Lung (tissue), 12 donors: ENCODE data around the gene TUBB4B. TPM values are rescaled to one million over a fixed set of nuclear protein-coding genes. Genes with fewer than 3 reads are reported as not detected.

Source experiments
- ATAC-seq: fragments of 200-7000 bp; cut with Tn5 transposase; one replicate; pipeline ENCODE4 v1.9.1; 2020; ENCODE audit warnings: moderate number of reproducible peaks; ENCODE audit not compliant: insufficient read depth, low FRiP score
- DNase-seq, 3 donors: peaks; one replicate each; pipeline ENCODE4 v3.0.0-alpha.2; 2013 to 2017
- H3K27ac ChIP-seq, 2 donors: one replicate each; pipeline ENCODE4 v1.5.1; 2013; ENCODE audit warnings: mild to moderate bottlenecking in 2 of 2, moderate library complexity in 2 of 2, control low read depth in 1 of 2, inconsistent platforms in 1 of 2, low read depth in 1 of 2, low read length in 1 of 2
- H3K27me3 ChIP-seq, 3 donors: one replicate each; pipeline ENCODE4 v1.5.1; 2013; ENCODE audit warnings: low read length in 2 of 3; ENCODE audit not compliant: control insufficient read depth in 3 of 3, insufficient read depth in 3 of 3
- H3K36me3 ChIP-seq, 4 donors: one replicate each; pipeline ENCODE4 v1.5.1; 2013; ENCODE audit warnings: low read length in 4 of 4, mild to moderate bottlenecking in 1 of 4, moderate library complexity in 1 of 4; ENCODE audit not compliant: control insufficient read depth in 4 of 4, insufficient read depth in 4 of 4
- H3K4me1 ChIP-seq, 5 donors: one replicate each; pipeline ENCODE4 v1.5.1; 2013; ENCODE audit warnings: low read length in 5 of 5, mild to moderate bottlenecking in 2 of 5, moderate library complexity in 1 of 5; ENCODE audit not compliant: control insufficient read depth in 5 of 5, insufficient read depth in 5 of 5
- H3K4me3 ChIP-seq: one replicate; pipeline ENCODE4 v1.5.1; 2013; ENCODE audit warnings: mild to moderate bottlenecking, control low read depth, moderate library complexity
- H3K9ac ChIP-seq, 2 donors: one replicate each; pipeline ENCODE4 v1.5.1; 2013; ENCODE audit warnings: low read length in 2 of 2, control low read depth in 1 of 2; ENCODE audit not compliant: insufficient read depth in 1 of 2
- H3K9me3 ChIP-seq, 4 donors: one replicate each; pipeline ENCODE4 v1.5.1; 2013; ENCODE audit warnings: low read length in 3 of 4, mild to moderate bottlenecking in 1 of 4, moderate library complexity in 1 of 4; ENCODE audit not compliant: control insufficient read depth in 4 of 4, insufficient read depth in 3 of 4
- CTCF ChIP-seq: IDR thresholded peaks from 2 replicates; pipeline ENCODE4 v1.5.1; 2012; ENCODE audit warnings: mild to moderate bottlenecking; ENCODE audit errors: control extremely low read depth, extremely low read depth
- whole genome bisulfite sequencing, 2 donors: extraction: QIAGEN DNeasy Blood & Tissue Kit; methylation state at CpG; one replicate each; pipeline ENCODE4 v1.1.7; 2013; 5-methylcytosine and 5-hydroxymethylcytosine counted together
- polyA plus RNA-seq, 2 donors: library from polyadenylated mRNA; stranded (reverse); fragments of 200-250 nt; gene quantifications; one replicate each; pipeline ENCODE4 v1.2.1, GENCODE V29; 2013
- total RNA-seq, 2 donors: library from RNA; depleted of rRNA in 1 of 2; stranded (reverse); fragments of >200 nt in 1 of 2; gene quantifications; one replicate each; pipeline ENCODE4 v1.2.1, GENCODE V29; 2014 to 2021
- donor health status: control.
- donor health status: control.
- donor health status: Bipolar disorder and iron deficiency.
- donor health status: healthy.
- donor health status: DM: yes; HTN: yes; CAD: no.

TUBB4B gene
- total and polyA plus RNA-seq, 4 donors, result 163 to 505 (median 332) TPM

DNA sequence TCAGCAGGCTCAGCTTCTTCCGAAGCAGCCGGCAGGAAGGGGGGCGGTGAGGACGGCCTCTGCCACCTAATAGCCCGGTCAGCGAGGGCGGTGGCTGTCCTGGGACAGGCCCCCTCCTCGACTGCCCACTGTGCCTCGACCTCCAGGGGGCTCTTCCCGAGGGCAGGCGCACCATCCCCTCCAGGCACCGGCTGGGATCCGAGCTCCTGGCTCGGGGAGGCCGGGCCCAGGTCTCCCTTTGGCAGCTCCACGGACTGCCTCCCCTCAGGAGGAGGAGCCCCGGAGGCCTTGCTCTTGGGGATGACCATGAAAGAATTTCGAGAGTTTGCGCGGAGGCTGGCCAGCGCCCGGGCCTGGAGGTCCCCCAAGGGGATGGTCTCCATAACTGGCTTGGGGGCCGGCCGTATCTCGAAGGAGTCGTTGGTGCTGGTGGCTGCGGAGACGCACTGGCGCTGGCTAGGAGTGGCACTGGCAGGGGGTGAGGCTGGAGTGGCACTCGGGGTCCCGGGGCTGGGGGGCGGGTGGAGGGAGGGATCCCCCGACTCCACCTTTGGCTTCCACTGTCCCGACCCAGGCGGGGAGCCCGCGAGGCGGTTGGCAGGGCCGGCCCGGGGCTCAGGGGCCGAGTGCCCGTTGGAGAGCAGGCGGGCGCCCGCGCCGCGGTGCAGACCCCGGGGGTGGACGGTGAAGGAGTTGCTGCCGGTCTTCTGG is 41.5 kb upstream of the TUBB4B start:
- ATAC-seq, result no peak
- no peaks in the 10 kb centered on the region for H3K9me3 ChIP-seq
- DNase-seq, result peak in 1 of 3 donors; percentile 18
- 16 to 30% methylated on average over 44 to 51 of the region's 51 CpGs for WGBS, 2 donors
- peaks cover 0 to 8% (median 2%) of the 10 kb centered on the region in 4 donors for H3K36me3 ChIP-seq
- TF ChIP-seq CTCF, result no peak
- peak overlapping the region; percentile 25 for H3K4me3 ChIP-seq
- H3K27me3 ChIP-seq, result no peaks in the 10 kb centered on the region
- peaks cover 6 to 30% (median 19%) of the 10 kb centered on the region in 5 donors for H3K4me1 ChIP-seq
- peak overlapping the region; percentile 21 to 89 for H3K27ac ChIP-seq
- H3K9ac ChIP-seq, result no peak overlapping the region

- Histone ChIP-seq H3K9me3 (peaks cover 0 to 2% (median 0%) of the 10 kb centered on the region in 4 donors), H3K9ac (no peak within 1 kb of the TSS), H3K36me3 (peaks cover 0 to 8% (median 4%) of the 10 kb centered on the region in 4 donors), H3K4me3 (peak within 1 kb of the TSS; percentile 78), H3K27me3 (no peaks in the 10 kb centered on the region), H3K27ac (peak within 1 kb of the TSS; percentile 81 to 97), H3K4me1 (peaks cover 7 to 33% (median 21%) of the 10 kb centered on the region in 5 donors)
- ATAC-seq (peak; percentile 96), DNase-seq (peak; percentile 99 to 100 (median 99))
- TF ChIP-seq CTCF, result no peak
- 1% methylated on average over 66 to 118 of the region's 118 CpGs for WGBS, 2 donors
These were observed 40.5 kb upstream of the TUBB4B start, which contains the start of gene TPRN for GRCh38 chr9:137200311-137201204. Gene TPRN (minus strand): TSS chr9:137200741. CDS start chr9:137200711, 30 bp downstream.

- H3K27me3 ChIP-seq, result no peaks in the 10 kb centered on the region
- H3K9ac ChIP-seq, result no peak overlapping the region
- peaks cover 10 to 39% (median 23%) of the 10 kb centered on the region in 5 donors for H3K4me1 ChIP-seq
- ATAC-seq (no peak), DNase-seq (no peak)
- no peak for TF ChIP-seq CTCF
- H3K36me3 ChIP-seq, result peaks cover 0 to 8% (median 4%) of the 10 kb centered on the region in 4 donors
- H3K4me3 ChIP-seq, result peak overlapping the region; percentile 78
- peaks cover 0 to 2% (median 0%) of the 10 kb centered on the region in 4 donors for H3K9me3 ChIP-seq
- H3K27ac ChIP-seq, result peak overlapping the region; percentile 77 to 97
- WGBS, 2 donors, result 21 to 22% methylated on average over 23 of the region's 23 CpGs
These were observed 39.8 kb upstream of the TUBB4B start for GRCh38 chr9:137201205-137201868.
